Left ventricle myocardium inferior (tissue), 1 donor: ENCODE data around the gene MAP1LC3A. TPM values are rescaled to one million over a fixed set of nuclear protein-coding genes. Genes with fewer than 3 reads are reported as not detected.

Experiments
- DNase-seq: peaks from one replicate; pipeline ENCODE4 v3.0.0-alpha.2; 2020
- H3K27ac ChIP-seq: fragments of 200-600 bp; replicated peaks from 2 replicates; pipeline ENCODE4 v1.8.0; 2021
- H3K27me3 ChIP-seq: fragments of 200-600 bp; 2 replicates; pipeline ENCODE4 v1.8.0; 2021; ENCODE audit warnings: low read depth
- H3K36me3 ChIP-seq: fragments of 200-600 bp; 2 replicates; pipeline ENCODE4 v1.8.0; 2021
- H3K4me1 ChIP-seq: fragments of 200-600 bp; 2 replicates; pipeline ENCODE4 v1.8.0; 2021
- H3K4me3 ChIP-seq: fragments of 200-600 bp; 2 replicates; pipeline ENCODE4 v1.8.0; 2021; ENCODE audit warnings: mild to moderate bottlenecking, moderate library complexity
- H3K9me3 ChIP-seq: fragments of 200-600 bp; replicated peaks from 2 replicates; pipeline ENCODE4 v1.8.0; 2021
- CTCF ChIP-seq: fragments of 200-600 bp; IDR thresholded peaks from 2 replicates; pipeline ENCODE4 v1.8.0; 2021; ENCODE audit warnings: antibody characterized with exemption, mild to moderate bottlenecking, borderline replicate concordance
- intact Hi-C: fragments of 100-400 bp; cut with micrococcal nuclease; formaldehyde crosslinking; loops from one replicate; pipeline ENCODE4 v1.11.0; 2022
- total RNA-seq: library from RNA; stranded (reverse); fragmentation: NEBNext Ultra II Directional; extraction: Animal tissue kit (Norgen Biotek cat#: 25700); gene quantifications from one replicate; pipeline ENCODE4 v1.2.1, GENCODE V29; 2021
- donor health status: DM: no; HTN: yes; CAD: no; lungs with severe emphysema.

MAP1LC3A gene
- total RNA-seq, 1 donor from 2014 or later = 110 TPM

GRCh38 chr20:34541264-34541901 lies 17.1 kb upstream of the MAP1LC3A start:
- Histone ChIP-seq H3K27ac (peak overlapping the region; percentile 53), H3K27me3 (no peaks in the 10 kb centered on the region), H3K4me3 (no peak overlapping the region), H3K4me1 (peaks cover 40% of the 10 kb centered on the region), H3K9me3 (no peaks in the 10 kb centered on the region), H3K36me3 (peaks cover 46% of the 10 kb centered on the region)
- DNase-seq = no peak
- intact Hi-C loops = no loop called here
- TF ChIP-seq CTCF = no peak

- Histone ChIP-seq H3K27ac (peak overlapping the region; percentile 53), H3K9me3 (no peaks in the 10 kb centered on the region), H3K27me3 (no peaks in the 10 kb centered on the region), H3K36me3 (peaks cover 40% of the 10 kb centered on the region), H3K4me1 (peaks cover 40% of the 10 kb centered on the region), H3K4me3 (no peak overlapping the region)
- TF ChIP-seq CTCF = no peak
- DNase-seq = no peak
- intact Hi-C loops = no loop called here
Measured at GRCh38 chr20:34541917-34542316, 16.6 kb upstream of the MAP1LC3A start.

- H3K36me3 ChIP-seq = peaks cover 35% of the 10 kb centered on the region
- peak overlapping the region; percentile 53 for H3K27ac ChIP-seq
- DNase-seq = no peak
- intact Hi-C loops = no loop called here
- H3K9me3 ChIP-seq = no peaks in the 10 kb centered on the region
- peaks cover 40% of the 10 kb centered on the region for H3K4me1 ChIP-seq
- H3K27me3 ChIP-seq = no peaks in the 10 kb centered on the region
- TF ChIP-seq CTCF = no peak
- H3K4me3 ChIP-seq = no peak overlapping the region
Measured at GRCh38 chr20:34542439-34542838, 16.1 kb upstream of the MAP1LC3A start.

- H3K36me3 ChIP-seq = peaks cover 32% of the 10 kb centered on the region
- no peak for TF ChIP-seq CTCF
- no peak overlapping the region for H3K4me3 ChIP-seq
- no peaks in the 10 kb centered on the region for H3K27me3 ChIP-seq
- DNase-seq = no peak
- H3K27ac ChIP-seq = no peak overlapping the region
- intact Hi-C loops = no loop called here
- H3K4me1 ChIP-seq = peaks cover 36% of the 10 kb centered on the region
- H3K9me3 ChIP-seq = no peaks in the 10 kb centered on the region
Measured at GRCh38 chr20:34543463-34544056, 15.0 kb upstream of the MAP1LC3A start.

- DNase-seq = no peak
- H3K9me3 ChIP-seq = no peaks in the 10 kb centered on the region
- intact Hi-C loops = no loop called here
- peak overlapping the region; percentile 47 for H3K4me3 ChIP-seq
- TF ChIP-seq CTCF = no peak
- peaks cover 33% of the 10 kb centered on the region for H3K4me1 ChIP-seq
- peaks cover 29% of the 10 kb centered on the region for H3K36me3 ChIP-seq
- no peak overlapping the region for H3K27ac ChIP-seq
- H3K27me3 ChIP-seq = no peaks in the 10 kb centered on the region
Measured at GRCh38 chr20:34544109-34544796, 14.3 kb upstream of the MAP1LC3A start.
